GM03348 (cell line): ENCODE results near the gene FGF19.
"Not testable (repeated sequence)": the region's sequence is repeated elsewhere in the genome, so short reads cannot be mapped to it uniquely, and the experiment has no call there.

ENCODE experiments used
- DNase-seq: peaks from one replicate; pipeline ENCODE4 v3.0.0; 2012; ENCODE audit warnings: low spot score

FGF19 gene

GRCh38 chr11:69695581-69695980, 8.2 kb downstream of the FGF19 start:
- DNase-seq = no peak

- no peak for DNase-seq
These were observed 9.0 kb downstream of the FGF19 start for GRCh38 chr11:69694781-69695180.

- no peak for DNase-seq
These were observed 11.4 kb downstream of the FGF19 start for GRCh38 chr11:69692422-69692821.

- no peak for DNase-seq
These were observed 12.4 kb downstream of the FGF19 start for GRCh38 chr11:69691463-69691862.

GRCh38 chr11:69689484-69690319, 14.1 kb downstream of the FGF19 start:
- no peak for DNase-seq

GRCh38 chr11:69687969-69688771, 15.7 kb downstream of the FGF19 start:
- DNase-seq = not testable (repeated sequence)

GRCh38 chr11:69686856-69687255, 17.0 kb downstream of the FGF19 start:
- no peak for DNase-seq

- DNase-seq = no peak
These were observed 17.4 kb downstream of the FGF19 start for GRCh38 chr11:69686452-69686851.

GRCh38 chr11:69685348-69685747, 18.5 kb downstream of the FGF19 start:
- no peak for DNase-seq

- no peak for DNase-seq
These were observed 19.2 kb downstream of the FGF19 start for GRCh38 chr11:69684651-69685050.

GRCh38 chr11:69683764-69684333, 20.0 kb downstream of the FGF19 start:
- DNase-seq = no peak

- no peak for DNase-seq
These were observed 21.0 kb downstream of the FGF19 start for GRCh38 chr11:69682681-69683326.

GRCh38 chr11:69682221-69682620, 21.6 kb downstream of the FGF19 start:
- DNase-seq = no peak

GRCh38 chr11:69680688-69681087, 23.1 kb downstream of the FGF19 start:
- DNase-seq = no peak

GRCh38 chr11:69677749-69678148, 26.1 kb downstream of the FGF19 start:
- no peak for DNase-seq

- DNase-seq = peak; percentile 99
These were observed 28.7 kb downstream of the FGF19 start, which contains the start of gene LTO1 for GRCh38 chr11:69674886-69675714. LTO1 (minus strand) TSS chr11:69675353; CDS start chr11:69675239, 114 bp downstream.

GRCh38 chr11:69674267-69674885, 29.4 kb downstream of the FGF19 start:
- DNase-seq = peak; percentile 70

- DNase-seq = no peak
These were observed 31.9 kb downstream of the FGF19 start for GRCh38 chr11:69671734-69672465.

GRCh38 chr11:69670158-69670845, 33.5 kb downstream of the FGF19 start:
- peak; percentile 93 for DNase-seq

GRCh38 chr11:69669486-69669885, 34.3 kb downstream of the FGF19 start:
- DNase-seq = no peak
